Kidney tubule cell (primary cell): ENCODE data around the gene RCE1.

ENCODE experiments used
- DNase-seq: peaks from one replicate; pipeline ENCODE4 v3.0.0-alpha.2; 2018; ENCODE audit warnings: low spot score

RCE1 gene

DNA sequence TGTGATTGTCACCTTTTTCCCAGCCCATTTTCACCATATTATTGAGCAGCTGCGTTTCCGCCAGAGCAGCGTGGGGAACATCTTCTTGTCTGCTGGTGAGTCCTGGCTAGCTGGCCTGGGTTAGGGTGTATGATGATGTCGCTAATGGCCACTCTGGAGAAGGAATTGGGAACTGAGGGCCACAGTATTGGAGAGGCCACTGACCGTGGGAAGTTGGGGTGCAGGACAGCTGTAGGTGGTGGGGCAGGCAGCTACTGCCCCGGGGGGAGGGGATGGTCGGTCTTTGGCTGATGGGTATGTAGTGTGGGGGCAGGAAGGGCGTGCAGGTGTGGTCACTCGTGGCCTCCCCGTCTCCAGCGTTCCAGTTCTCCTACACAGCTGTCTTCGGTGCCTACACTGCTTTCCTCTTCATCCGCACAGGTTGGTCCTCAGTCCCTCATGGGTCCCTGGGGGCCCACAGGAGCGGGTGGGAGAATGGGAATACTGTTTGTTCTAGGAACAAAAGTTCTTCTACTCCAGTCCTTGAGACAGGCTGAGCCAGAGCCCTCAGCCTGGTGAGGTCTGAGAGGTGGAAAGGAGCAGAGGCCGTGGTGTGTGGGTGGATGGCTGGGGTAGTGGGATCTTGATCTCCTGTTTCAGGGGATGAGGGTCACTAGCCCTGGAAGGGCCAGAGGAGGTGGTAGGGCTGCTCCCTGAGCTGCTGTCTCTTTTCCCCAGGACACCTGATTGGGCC, 2.1 kb downstream of the RCE1 start:
- no peak for DNase-seq

DNA sequence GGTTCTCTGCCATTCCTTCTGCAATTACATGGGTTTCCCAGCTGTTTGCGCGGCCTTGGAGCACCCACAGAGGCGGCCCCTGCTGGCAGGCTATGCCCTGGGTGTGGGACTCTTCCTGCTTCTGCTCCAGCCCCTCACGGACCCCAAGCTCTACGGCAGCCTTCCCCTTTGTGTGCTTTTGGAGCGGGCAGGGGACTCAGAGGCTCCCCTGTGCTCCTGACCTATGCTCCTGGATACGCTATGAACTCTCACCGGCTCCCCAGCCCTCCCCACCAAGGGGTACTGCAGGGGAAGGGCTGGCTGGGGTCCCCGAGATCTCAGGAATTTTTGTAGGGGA, 2.6 kb downstream of the RCE1 start:
- no peak for DNase-seq

DNA sequence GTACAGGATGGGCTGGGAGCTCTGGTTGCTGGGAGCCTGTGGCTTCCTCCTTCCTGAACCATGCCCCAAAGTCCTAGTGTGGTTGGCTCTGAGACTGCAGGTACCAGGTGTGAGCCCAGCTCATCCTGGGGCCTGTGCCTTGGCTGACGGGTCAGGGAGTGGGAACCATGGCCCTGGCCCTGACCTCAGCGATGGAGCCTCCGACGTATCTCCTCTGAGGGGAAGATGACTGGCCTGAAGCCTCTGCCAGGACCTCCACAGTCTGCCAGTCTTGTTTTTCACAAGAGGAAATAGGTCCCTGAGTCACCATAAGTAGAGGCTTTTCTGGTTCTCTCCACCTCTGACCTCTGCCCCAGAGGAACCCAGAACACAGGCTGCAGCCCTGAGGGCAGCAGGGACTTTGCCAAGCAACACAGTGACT, 3.4 kb downstream of the RCE1 start:
- DNase-seq = no peak

DNA sequence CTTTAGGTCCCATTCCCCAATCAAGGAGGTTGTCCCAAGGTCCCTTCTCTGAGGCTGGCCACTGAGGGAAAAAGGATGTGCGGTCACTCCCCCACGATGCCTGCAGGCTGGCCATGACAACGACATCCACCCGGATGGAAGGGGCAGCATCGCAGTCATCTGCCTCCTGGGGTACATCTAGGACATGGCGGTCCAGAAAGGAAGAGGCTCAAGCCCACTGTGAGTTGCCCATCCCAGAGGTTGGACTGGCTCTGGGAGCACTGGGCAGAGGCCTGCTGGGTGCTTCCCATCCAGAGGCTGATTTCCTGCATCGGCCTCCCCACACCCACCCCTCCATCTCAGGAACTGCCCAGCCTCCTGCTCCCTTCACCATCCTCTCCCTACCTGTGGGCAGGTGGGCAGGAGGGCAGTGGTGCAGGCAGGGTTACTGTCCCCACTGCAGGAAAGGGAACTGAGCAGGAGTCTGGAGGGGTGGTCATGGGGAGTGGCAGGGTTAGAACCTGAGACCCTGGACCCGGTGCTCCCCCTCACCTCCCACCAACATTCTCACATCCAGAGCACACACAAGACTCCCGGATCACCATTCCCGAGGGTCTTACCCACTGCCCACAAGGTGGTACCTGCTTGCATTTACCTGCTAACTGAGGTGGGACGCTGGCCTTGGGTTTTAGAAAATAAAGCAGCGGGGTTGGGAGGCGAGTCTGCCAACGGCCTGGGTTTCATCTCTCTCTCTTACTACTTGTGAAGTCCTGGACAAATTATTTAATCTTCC, 4.4 kb downstream of the RCE1 start:
- no peak for DNase-seq

DNA sequence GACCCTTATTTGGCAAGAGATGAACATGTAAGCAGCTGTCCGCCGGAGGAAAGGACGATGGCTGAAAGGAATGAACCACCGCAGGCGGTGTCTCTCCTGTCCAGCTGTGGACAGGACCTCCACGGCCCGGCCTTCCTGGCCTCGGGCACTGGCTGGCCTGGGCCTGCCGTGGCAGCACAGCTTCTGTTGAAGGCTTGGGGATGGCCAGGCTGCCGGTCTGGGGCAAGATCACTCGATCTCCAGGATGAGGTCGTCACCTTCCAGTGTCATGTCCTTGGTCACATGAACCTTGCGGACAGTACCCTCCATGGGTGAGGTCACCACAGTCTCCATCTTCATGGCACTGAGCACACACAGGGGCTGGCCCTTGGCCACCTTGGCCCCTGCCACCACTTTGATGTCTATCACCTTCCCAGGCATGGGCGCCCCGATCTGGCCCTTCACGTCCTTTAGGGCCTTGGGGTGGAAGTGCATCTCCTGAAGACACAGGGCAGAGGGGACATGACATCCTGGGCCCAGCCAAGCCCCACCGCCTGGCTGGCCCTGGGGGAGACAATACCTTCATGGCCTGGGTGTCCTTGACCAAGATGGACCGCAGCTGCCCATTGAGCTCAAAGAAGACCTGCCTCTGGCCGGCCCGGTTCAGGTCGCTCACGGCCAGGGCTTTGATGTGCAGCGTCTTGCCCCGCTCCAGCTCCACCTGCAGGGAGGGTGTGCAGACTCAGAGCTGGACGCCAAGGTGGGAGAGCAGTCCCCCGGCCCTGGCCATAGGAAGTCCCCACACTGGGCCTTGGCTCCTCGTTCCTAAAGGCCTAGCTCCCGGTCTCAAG, 5.6 kb downstream of the RCE1 start:
- DNase-seq = no peak

DNA sequence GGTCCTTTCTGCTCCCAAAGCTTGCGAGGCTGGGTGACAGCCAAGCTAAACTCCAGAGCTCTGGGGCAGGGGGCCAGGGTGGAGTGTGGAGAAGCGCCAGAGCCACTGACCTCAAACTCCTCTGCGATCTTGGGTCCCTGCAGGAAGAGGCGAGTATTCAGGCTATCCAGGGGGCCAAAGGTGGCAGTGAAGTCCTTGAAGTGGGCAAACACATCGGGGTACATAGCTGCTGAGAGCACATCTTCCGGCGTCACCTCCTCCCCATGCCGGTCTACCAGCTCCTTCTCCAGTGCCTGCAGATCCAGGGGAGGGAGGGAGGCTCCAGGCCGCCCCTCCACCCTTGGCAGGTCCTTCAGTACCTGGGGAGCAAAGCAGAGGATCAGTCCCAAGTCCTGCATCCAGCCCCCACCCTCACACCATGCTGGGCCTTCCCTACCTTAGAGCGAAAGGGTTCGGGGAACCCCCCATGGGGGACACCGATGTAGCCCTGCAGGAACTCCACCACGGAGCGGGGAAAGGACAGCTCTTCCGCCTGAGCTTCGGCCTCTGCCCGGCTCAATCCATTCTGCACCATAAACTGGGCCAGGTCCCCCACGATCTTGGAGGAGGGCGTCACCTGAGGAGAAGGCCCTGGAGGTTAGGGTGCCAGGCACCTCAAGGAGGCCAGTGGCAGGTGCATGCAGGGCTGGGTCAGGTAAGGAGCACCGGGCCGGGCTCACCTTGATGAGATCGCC, 6.4 kb downstream of the RCE1 start:
- DNase-seq = no peak

DNA sequence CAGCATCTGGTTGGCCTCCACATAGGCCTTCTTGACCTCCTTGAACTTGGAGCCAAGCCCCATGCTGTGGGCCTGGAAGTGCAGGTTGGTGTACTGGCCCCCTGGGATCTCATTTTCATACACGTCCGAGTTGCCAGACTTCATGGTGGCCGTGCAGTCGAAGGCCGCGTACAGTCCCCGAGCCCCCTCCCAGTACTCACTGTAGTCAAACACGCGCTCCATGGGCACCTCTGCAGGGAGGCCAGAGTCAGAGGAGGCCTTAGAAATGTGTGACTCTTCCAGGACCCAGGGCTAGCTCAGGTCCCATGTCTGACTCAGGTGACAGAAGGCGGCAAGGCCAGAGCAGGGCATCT, 7.0 kb downstream of the RCE1 start:
- DNase-seq = no peak

DNA sequence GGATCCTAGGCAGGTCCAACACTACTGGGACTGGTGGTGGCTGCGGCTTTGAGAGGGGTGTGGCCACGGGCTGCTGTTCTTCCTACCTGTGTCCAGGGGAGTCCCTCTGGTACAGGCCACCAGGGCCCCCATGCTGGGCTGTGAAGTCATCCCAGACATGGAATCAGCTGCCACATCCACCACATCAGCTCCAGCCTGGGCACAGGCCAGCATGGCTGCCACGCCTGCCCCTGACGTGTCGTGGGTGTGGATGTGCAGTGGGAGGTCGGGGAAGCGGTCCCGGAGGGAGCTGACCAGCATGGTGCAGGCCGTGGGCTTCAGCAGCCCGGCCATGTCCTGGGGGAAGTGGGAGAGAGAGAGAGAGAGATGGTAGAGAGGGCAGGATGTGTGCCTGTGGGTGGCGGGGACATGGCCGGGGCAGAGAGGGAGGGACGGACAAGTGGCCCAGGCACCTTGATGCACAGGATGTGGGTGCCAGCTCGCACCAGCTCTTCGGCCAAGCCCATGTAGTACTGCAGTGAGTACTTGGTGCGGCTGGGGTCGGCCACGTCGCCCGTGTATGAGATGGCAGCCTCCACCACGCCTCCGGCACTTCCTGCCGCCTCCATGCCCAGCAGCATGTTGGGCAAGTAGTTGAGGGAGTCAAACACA, 7.5 kb downstream of the RCE1 start:
- DNase-seq = no peak

DNA sequence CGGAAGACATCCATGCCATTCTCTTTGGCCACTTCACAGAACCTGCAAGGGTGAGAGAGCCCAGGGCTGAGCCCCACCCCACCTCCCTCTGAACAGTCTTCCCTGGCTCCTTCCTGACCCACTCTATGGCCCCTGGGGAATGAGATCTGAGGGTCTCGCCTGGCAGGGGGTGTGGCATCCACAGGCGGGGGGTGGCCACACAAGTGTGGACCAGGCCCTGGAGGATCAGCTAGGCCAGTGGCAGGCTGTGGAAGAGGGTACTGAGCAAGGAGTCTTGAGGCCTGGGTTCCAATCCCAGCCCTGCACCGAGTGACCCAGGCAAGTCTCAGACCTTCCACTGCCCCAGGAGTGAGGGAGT, 8.0 kb downstream of the RCE1 start:
- no peak for DNase-seq

DNA sequence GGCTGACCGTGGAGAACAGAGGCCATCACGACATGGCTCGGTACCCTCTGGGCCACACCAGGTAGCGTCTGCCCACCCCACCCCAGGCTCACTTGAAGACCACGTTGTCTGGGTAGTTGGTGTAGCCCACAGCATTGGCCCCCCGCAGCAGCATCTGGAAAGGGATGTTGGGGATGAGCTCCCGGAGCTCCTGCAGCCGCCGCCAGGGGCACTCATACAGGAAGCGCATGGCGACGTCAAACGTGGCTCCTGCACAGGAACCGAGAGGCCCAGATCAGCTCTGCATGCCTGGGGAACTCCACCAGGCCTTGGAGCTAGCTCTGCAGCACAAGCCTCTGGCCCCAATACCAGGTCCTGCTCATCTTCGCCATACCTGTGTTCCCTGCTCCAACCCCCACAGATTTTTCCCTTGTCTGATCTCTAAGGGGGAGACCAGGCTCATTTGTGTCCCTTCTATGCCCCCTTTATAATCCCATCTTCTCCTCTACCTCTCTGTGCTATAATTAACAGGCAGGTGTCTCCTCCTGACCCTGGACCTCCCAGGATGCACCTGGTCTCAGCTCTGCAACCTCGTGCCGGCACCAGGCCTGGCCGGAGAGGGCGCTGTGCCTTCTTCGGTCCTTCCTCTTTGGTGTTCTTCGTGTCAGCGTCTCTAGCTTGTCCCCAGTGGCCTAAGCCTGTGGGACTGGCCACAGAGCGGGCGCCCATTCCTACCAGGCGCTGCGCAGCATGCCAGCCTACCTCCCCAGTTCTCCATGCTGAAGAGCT, 8.6 kb downstream of the RCE1 start:
- no peak for DNase-seq

DNA sequence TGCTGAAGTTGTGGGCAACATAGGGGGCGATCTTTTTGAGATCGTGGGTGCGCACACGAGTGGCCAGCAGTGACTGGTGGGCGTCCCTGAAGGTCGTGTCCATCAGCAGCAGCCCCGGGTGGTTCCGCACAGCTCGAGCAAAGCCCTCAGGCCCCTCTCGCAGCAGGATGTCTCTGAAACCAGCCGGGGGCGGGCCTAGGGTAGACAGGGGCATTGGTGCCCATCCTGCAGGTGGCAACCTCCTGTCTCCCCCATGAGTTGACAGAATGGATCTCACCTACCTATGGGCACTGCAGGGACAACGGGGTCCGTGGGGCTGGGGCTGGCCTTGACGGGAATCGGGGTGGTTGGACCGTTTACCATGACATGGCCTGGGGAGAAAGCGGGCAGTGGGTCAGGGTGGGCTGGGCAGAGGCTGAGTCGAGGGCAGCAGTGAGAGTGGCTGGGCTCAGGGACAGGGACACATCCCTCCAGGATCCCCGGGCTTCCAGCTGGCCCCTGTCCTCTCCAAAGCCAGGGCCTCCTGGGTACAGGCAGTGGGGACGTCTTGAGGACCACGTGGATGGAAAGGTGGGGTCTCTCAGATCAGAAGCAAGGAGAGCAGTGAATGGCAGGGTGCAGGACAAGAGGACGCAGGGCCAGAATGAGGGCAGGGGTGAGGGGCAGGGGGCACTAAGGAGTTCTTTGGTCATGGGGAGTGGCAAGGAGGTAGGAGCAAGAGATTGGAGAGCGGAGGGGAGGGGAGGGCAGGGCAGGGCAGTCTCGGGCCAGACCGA, 9.4 kb downstream of the RCE1 start:
- DNase-seq = no peak

DNA sequence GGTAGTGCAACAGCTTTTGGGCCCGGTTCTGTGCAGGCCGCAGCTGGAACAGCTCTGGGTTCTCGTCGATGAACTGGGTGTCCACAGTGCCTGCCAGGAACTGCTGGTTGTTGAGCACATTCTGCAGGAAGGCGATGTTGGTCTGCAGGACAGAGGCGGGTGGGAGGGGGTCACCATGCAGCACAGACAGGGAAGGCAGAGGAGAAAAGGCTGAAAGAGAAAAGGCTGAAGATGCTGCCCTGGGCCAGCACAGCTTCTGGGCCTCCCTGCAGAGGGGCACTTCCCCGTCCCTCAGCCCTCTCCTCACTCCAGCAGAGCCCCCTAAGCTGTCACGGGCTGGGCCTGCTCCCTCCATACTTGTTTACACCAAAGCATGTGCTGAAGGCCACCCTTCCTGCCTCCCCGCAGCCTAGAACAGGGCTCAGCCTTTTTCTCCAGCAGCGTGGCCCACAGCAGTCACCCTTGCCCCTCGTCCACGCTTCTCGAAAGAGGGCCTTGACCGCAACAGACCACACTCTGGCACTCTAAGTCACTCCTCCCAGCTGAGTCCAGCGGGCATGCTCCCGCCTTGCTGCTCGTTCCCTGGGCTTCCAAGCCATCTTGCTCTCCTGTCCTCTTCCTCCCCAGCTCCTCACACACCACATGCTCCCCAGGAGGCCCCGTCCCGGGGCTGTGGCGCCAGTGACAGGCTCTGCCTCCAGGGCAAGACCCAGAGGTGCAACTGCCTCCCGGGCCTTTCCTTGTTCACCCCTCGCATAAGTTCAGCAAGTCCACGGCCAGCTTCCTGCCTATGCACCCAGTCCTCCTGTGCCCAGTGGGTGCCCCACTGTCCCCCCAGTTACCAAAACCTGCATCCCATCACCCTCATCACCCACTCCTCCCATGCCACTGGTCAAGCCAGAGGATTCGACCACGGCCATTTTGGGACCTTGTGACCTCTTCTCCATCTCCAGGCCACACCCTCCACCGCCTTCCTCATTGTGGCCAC, 10.3 kb downstream of the RCE1 start:
- no peak for DNase-seq

DNA sequence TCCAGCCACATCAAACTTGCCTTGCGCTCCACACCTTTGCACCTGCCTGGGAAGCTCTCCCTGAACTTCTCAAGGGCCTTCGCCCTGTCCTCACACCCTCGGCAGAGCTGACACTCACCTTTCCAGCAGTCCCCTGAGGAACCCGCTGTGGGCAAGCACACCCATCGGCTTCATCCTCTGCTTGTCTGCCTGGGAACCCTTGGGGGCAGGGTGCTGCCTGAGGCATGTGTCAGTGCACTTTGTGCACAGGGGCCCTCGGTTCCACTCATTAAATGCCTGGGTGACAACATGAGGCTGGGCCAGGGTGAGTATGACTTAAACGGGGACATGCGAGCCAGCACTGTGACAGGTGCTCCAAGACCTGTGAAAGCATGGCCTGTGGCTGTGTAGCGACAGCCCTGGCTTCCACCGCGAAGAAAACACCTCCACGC, 11.0 kb downstream of the RCE1 start:
- DNase-seq = no peak

DNA sequence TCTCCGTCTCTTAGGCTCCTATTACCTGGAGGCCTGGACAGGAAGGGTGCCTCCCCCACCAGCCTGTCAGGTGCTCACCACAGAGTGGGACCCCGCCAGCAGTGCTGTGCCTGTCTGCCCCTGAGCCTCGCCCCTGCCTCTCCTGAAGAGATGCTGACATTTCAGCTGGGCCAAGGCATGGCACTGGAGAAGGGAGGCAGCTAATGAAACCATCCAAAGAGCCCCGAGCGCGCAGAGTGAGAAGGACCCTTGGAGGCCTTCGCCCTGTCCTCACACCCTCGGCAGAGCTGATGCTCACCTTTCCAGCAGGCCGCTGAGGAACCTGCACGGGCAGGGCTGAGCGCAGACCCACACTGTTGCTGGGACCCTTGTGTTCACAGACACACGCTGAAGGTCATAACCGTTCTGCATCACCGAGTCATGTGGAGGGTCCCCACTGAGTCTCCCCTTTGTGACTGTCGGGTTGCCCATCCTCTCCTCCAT, 11.5 kb downstream of the RCE1 start:
- no peak for DNase-seq

DNA sequence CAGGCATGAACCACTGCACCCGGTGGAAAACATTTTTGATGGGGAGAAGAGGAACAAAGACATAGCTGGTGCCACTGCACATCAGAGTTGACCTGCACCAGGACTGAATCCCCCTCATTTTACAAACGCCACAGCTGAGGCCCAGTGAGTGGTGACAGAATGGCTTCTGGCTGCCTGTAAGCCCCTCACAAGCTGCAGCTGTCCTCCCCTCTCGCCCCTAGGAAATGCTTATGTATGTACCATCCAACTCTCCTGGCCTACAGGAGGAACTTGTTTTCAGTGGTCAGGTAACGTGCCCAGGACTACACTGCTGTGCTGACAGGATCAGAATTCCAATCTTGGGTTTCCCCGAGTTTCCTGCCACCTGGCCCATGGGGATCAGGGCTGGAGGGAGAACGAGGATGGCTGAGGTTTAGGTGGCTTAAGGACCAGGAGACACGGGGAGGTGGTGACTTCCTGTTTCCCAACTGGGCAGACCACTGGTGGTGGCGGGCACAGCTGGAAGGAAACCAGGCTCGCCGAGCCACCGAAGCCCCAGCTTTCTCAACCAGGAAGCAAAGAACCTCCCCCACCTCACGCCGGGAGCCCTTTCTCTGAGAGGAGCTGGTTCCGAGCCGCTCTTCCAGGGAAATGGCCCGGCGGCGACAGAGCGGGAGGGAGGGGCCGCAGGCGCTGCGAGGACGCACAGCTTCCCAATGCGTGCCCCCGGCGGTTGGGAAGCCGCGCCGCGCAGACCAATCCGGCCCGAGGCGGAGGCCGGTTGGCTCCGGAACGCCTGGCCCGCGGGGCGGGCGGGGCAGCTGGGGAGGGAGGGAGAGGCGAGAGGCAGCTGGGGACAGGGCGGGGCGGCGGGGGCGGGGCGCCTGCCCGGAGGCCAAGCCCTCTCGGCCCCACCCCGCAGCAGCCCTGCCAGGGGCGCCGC, 12.6 kb downstream of the RCE1 start:
- DNase-seq = peak; percentile 95

DNA sequence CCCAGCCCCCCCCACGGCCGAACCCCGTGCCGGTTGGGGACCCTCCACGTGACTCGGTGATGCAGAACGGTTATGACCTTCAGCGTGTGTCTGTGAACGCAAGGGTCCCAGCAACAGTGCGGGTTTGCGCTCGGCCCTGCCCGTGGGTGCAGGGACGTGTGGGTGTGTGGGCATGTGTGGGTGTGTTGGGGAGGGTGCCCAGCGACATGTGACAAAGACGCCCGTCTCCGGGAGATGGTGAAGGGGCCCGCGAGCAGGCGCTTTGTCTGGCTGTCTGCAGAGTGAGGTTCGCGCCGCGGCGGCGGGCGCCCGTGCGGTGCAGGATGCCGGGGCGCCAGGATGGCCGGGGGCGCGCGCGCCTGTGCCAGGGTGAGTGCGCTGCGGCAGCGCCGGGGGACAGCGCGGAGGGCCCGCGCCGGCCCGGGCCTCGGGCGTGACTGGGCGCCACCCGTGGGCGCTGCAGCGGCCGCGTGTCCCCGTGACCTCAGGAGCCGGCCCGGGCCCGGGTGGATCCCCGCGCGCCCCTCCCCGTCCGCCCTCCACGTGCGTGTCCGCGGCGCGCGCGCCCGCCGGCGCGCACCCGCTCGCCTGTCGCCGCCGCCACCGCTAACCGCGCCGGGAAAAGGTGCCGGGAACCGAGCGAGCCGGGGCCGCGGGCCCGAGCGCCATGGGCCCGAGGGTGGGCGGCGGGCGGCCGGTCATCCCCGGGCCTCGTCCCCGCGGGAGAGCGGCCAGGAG, 13.4 kb downstream of the RCE1 start, which contains the start of gene LRFN4:
TSS of gene LRFN4 (plus strand) at position 569 of the 738 bp plus-strand sequence. CDS start 681 bp downstream, outside the sequence.
- peak; percentile 66 for DNase-seq
